Measurements from ENCODE around the gene ACTA2. TPM values are rescaled to one million over a fixed set of nuclear protein-coding genes. Genes with fewer than 3 reads are reported as not detected.

ACTA2 gene
- total RNA-seq, 1 experiment from 2014 or later = 1.3 TPM

DNA sequence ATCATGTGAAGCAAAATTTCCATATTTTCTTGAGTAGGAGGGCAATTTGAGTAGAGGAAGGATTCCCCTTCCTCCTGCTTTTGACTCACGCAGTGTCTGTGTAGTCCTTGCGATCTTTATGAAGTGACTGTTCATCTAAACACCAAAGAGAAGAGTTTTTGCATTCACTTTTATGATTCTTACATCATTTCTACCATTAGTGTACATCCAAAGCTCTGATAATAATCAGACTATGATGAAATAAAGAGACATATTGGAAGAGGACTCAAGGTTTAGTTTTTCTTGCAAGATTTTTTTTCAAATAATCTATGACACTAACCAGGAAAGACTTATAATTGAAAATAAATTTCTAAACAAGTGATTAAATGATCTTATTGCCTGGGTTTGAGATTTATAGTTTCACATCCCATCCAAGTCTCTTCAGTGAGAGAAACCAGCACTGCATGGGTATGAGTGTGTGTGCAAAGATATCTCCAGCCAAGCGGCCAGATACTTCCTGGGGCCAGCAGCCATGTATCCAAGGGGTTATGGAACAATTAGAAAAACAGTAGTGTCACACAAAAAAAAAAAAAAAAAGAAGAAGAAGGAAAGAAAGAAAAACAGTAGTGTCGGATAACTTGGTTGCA, 2.0 kb upstream of the ACTA2 start:
- H3K4me2 ChIP-seq (ENCODE audit: low read depth, low read length, poor library complexity, severe bottlenecking) = no peak overlapping the region
- no peak overlapping the region for H3K4me3 ChIP-seq (ENCODE audit: low read length)
- no peaks in the 10 kb centered on the region for H3K9me2 ChIP-seq (replicated peaks; ENCODE audit: insufficient read depth, low read length)
- H3K9ac ChIP-seq (ENCODE audit: low read length) = no peak overlapping the region
- no peak overlapping the region for H3K27ac ChIP-seq (ENCODE audit: low read length)
- no peaks in the 10 kb centered on the region for H3K4me1 ChIP-seq (ENCODE audit: low read length)
- H4K20me1 ChIP-seq (ENCODE audit: insufficient read depth, low read depth, low read length) = no peaks in the 10 kb centered on the region
- H3K36me3 ChIP-seq (ENCODE audit: insufficient read depth, low read length) = no peaks in the 10 kb centered on the region
- no peaks in the 10 kb centered on the region for H3K9me3 ChIP-seq (ENCODE audit: low read length)
- H3K79me2 ChIP-seq (ENCODE audit: low read length) = no peaks in the 10 kb centered on the region
- DNase-seq = no peak
- no peak overlapping the region for H2AFZ ChIP-seq (ENCODE audit: low read length)
- no peaks in the 10 kb centered on the region for H3K27me3 ChIP-seq (ENCODE audit: low read length)

DNA sequence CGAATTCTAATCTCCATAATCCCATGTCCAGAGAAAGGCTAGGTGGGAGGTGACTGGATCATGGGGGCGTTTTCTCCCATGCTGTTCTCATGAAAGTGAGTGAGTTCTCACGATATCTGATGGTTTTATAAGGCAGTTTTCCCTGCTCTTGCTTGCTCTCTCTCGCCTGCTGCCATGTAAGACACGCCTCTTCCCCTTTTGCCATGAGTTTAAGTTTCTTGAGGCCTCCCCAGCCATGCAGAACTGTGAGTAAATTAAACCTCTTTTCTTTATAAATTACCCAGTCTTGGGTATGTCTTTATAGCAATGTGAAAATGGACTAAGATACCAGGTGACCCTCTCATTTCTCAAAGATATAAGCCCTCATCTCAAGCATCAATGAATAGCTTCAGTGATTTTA, 1.1 kb upstream of the ACTA2 start:
- Histone ChIP-seq H3K9ac (ENCODE audit: low read length) (no peak overlapping the region), H4K20me1 (ENCODE audit: insufficient read depth, low read depth, low read length) (no peaks in the 10 kb centered on the region), H2AFZ (ENCODE audit: low read length) (no peak overlapping the region), H3K27me3 (ENCODE audit: low read length) (no peaks in the 10 kb centered on the region), H3K79me2 (ENCODE audit: low read length) (no peaks in the 10 kb centered on the region), H3K4me1 (ENCODE audit: low read length) (no peaks in the 10 kb centered on the region), H3K4me2 (ENCODE audit: low read depth, low read length, poor library complexity, severe bottlenecking) (no peak overlapping the region), H3K9me2 (replicated peaks; ENCODE audit: insufficient read depth, low read length) (no peaks in the 10 kb centered on the region), H3K27ac (ENCODE audit: low read length) (no peak overlapping the region), H3K36me3 (ENCODE audit: insufficient read depth, low read length) (no peaks in the 10 kb centered on the region), H3K4me3 (ENCODE audit: low read length) (no peak overlapping the region), H3K9me3 (ENCODE audit: low read length) (no peaks in the 10 kb centered on the region)
- DNase-seq = no peak

DNA sequence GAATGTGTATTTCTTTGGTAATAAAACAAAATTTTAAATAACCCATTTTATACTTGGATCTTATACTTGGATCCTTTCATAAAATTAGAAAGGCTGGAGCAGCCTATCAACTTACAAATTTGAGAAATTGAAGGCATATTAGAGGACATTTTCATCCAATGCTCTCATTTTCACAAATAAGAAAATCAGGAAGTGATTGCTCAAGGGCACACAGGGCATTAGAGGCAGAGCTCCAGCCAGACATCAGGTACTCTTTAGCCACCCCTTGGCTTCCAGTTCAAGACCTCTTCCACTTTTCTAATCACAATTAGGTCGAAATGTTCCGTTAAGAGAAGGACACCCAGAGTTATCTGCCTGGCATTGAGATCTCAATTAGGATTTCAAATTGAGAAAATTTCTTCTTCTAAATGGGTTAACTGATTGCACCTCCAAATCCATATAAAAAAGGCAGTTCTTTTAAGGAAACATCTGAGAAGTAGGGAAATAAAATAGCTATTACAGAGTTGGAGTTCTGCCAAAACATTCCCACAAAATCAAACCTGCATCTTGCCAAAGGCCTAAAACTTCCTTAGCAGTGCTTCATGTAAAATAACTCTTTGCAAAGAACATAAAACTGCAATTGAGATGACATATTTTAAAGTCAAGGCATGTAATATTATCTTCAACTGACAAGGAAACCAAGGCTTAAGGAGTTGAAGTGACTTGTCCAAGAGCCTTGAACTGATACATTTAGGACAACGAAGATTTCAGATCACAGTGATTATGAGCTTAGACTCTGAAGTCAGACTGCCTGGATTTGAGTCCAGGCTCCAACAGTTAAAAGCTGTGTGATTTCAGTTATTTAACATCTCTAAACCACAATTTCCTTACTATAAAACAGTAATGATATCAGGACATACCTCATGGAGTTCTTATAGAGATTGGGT, 2.4 kb downstream of the ACTA2 start:
- peaks cover 2% of the 10 kb centered on the region for H3K4me1 ChIP-seq (ENCODE audit: low read length)
- H3K9me2 ChIP-seq (replicated peaks; ENCODE audit: insufficient read depth, low read length) = no peaks in the 10 kb centered on the region
- H3K36me3 ChIP-seq (ENCODE audit: insufficient read depth, low read length) = no peaks in the 10 kb centered on the region
- H3K9me3 ChIP-seq (ENCODE audit: low read length) = no peaks in the 10 kb centered on the region
- H3K9ac ChIP-seq (ENCODE audit: low read length) = no peak overlapping the region
- DNase-seq = no peak
- H2AFZ ChIP-seq (ENCODE audit: low read length) = no peak overlapping the region
- no peaks in the 10 kb centered on the region for H4K20me1 ChIP-seq (ENCODE audit: insufficient read depth, low read depth, low read length)
- H3K27me3 ChIP-seq (ENCODE audit: low read length) = no peaks in the 10 kb centered on the region
- H3K4me2 ChIP-seq (ENCODE audit: low read depth, low read length, poor library complexity, severe bottlenecking) = no peak overlapping the region
- no peak overlapping the region for H3K4me3 ChIP-seq (ENCODE audit: low read length)
- H3K27ac ChIP-seq (ENCODE audit: low read length) = no peak overlapping the region
- H3K79me2 ChIP-seq (ENCODE audit: low read length) = no peaks in the 10 kb centered on the region

DNA sequence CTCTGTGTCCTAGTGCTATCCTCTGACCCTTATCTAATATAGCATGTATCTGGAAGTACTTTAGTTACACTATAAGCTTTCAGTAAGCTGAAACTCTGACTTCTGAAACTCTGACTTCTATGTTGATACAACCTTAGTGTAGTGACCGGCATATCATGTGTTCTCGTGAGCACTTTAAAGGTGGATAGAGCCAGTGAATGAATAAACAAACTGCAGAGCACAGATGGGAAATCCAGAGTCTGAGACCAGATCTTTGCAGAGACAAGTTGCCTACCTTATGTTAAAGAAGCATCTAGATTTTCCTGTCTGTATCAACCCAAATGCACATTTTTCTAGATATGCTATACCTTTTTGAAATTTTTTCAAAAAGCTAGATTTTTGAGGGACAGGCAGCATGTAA, 3.5 kb downstream of the ACTA2 start:
- no peak overlapping the region for H3K4me2 ChIP-seq (ENCODE audit: low read depth, low read length, poor library complexity, severe bottlenecking)
- H3K27ac ChIP-seq (ENCODE audit: low read length) = no peak overlapping the region
- no peaks in the 10 kb centered on the region for H4K20me1 ChIP-seq (ENCODE audit: insufficient read depth, low read depth, low read length)
- H3K9me2 ChIP-seq (replicated peaks; ENCODE audit: insufficient read depth, low read length) = no peaks in the 10 kb centered on the region
- H3K9ac ChIP-seq (ENCODE audit: low read length) = no peak overlapping the region
- no peaks in the 10 kb centered on the region for H3K79me2 ChIP-seq (ENCODE audit: low read length)
- no peak for DNase-seq
- H2AFZ ChIP-seq (ENCODE audit: low read length) = no peak overlapping the region
- H3K36me3 ChIP-seq (ENCODE audit: insufficient read depth, low read length) = no peaks in the 10 kb centered on the region
- H3K9me3 ChIP-seq (ENCODE audit: low read length) = no peaks in the 10 kb centered on the region
- no peaks in the 10 kb centered on the region for H3K27me3 ChIP-seq (ENCODE audit: low read length)
- peaks cover 13% of the 10 kb centered on the region for H3K4me1 ChIP-seq (ENCODE audit: low read length)
- H3K4me3 ChIP-seq (ENCODE audit: low read length) = no peak overlapping the region

DNA sequence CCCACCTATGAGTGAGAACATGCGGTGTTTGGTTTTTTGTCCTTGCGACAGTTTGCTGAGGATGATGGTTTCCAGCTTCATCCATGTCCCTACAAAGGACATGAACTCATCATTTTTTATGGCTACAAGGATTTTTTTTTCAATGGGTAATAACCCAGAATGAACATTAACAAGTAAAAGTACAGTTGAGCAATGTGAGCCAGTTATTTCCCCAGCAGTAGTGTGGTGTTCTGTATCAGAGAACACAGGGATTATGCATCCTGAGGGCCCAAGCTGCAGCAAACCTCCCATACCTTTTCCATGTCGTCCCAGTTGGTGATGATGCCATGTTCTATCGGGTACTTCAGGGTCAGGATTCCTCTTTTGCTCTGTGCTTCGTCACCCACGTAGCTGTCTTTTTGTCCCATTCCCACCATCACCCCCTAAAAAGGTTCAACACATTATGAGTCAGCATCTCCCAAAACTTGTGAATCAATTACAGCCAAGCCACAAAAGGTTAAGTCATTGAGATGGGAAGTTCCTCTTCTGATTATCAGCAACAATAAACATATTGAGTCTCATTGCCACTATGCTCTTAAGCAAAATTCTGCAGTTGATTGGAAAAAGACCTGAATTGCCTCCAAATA, 5.5 kb downstream of the ACTA2 start:
- Histone ChIP-seq H3K9me3 (ENCODE audit: low read length) (no peaks in the 10 kb centered on the region), H3K9ac (ENCODE audit: low read length) (no peak overlapping the region), H3K4me1 (ENCODE audit: low read length) (peaks cover 19% of the 10 kb centered on the region)

DNA sequence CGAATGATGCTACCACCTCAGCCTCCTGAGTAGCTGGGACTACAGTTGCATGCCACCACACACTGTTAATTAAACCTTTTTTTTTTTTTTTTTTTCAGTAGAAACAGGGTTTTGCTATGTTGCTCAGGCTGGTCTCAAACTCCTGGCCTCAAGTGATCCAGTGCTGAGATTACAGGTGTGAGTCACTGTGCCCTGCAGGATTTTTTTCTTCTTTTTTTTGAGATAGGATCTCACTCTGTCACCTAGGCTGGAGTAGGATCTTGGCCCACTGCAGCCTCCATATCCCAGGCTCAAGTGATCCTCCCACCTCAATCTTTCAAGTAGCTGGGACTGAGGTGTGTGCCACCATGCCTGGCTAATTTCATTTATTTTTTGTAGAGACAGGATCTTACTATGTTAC, 6.4 kb downstream of the ACTA2 start:
- Histone ChIP-seq H3K4me2 (ENCODE audit: low read depth, low read length, poor library complexity, severe bottlenecking) (no peak overlapping the region), H3K27ac (ENCODE audit: low read length) (no peak overlapping the region), H2AFZ (ENCODE audit: low read length) (no peak overlapping the region), H3K9me3 (ENCODE audit: low read length) (no peaks in the 10 kb centered on the region), H3K79me2 (ENCODE audit: low read length) (no peaks in the 10 kb centered on the region), H4K20me1 (ENCODE audit: insufficient read depth, low read depth, low read length) (no peaks in the 10 kb centered on the region), H3K9me2 (replicated peaks; ENCODE audit: insufficient read depth, low read length) (no peaks in the 10 kb centered on the region), H3K27me3 (ENCODE audit: low read length) (no peaks in the 10 kb centered on the region), H3K4me1 (ENCODE audit: low read length) (peaks cover 19% of the 10 kb centered on the region), H3K36me3 (ENCODE audit: insufficient read depth, low read length) (no peaks in the 10 kb centered on the region), H3K9ac (ENCODE audit: low read length) (no peak overlapping the region), H3K4me3 (ENCODE audit: low read length) (no peak overlapping the region)
- no peak for DNase-seq

More for the DNA sequence above, 5.5 kb downstream of the ACTA2 start:
- no peak overlapping the region for H3K27ac ChIP-seq (ENCODE audit: low read length)
- H3K4me3 ChIP-seq (ENCODE audit: low read length) = no peak overlapping the region
- no peak overlapping the region for H2AFZ ChIP-seq (ENCODE audit: low read length)
- no peaks in the 10 kb centered on the region for H3K79me2 ChIP-seq (ENCODE audit: low read length)
- H3K4me2 ChIP-seq (ENCODE audit: low read depth, low read length, poor library complexity, severe bottlenecking) = no peak overlapping the region
- H4K20me1 ChIP-seq (ENCODE audit: insufficient read depth, low read depth, low read length) = no peaks in the 10 kb centered on the region
- H3K27me3 ChIP-seq (ENCODE audit: low read length) = no peaks in the 10 kb centered on the region
- DNase-seq = no peak
- no peaks in the 10 kb centered on the region for H3K36me3 ChIP-seq (ENCODE audit: insufficient read depth, low read length)
- no peaks in the 10 kb centered on the region for H3K9me2 ChIP-seq (replicated peaks; ENCODE audit: insufficient read depth, low read length)

DNA sequence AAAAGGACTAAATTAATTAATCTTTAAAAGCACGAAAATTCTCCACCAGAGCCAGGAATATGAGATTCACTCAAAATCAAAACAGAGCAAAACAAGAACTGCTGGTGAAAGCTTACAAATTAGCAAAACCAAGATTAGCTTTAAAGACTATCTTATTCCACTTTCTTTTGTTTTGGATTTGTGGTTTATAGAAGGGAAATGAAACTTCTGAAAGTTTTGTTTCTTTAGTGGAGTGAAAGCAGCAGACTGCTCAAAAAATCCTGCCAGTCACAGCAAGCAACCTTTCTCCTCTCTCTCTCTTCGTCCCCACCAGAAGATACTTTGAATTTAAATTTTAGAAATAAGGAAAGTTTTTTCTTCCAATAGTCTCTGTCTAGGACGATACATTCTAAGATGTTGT, 7.8 kb downstream of the ACTA2 start:
- H3K27me3 ChIP-seq (ENCODE audit: low read length) = no peaks in the 10 kb centered on the region
- peak overlapping the region; percentile 33; the same call in 1 of the 2 replicates for H3K9ac ChIP-seq (ENCODE audit: low read length)
- peak overlapping the region; percentile 53 for H3K4me2 ChIP-seq (ENCODE audit: low read depth, low read length, poor library complexity, severe bottlenecking)
- H3K27ac ChIP-seq (ENCODE audit: low read length) = peak overlapping the region; percentile 72
- DNase-seq = no peak
- H3K4me3 ChIP-seq (ENCODE audit: low read length) = peak overlapping the region; percentile 30; the same call in 1 of the 2 replicates
- no peaks in the 10 kb centered on the region for H3K36me3 ChIP-seq (ENCODE audit: insufficient read depth, low read length)
- no peaks in the 10 kb centered on the region for H3K79me2 ChIP-seq (ENCODE audit: low read length)
- no peaks in the 10 kb centered on the region for H4K20me1 ChIP-seq (ENCODE audit: insufficient read depth, low read depth, low read length)
- H3K9me2 ChIP-seq (replicated peaks; ENCODE audit: insufficient read depth, low read length) = no peaks in the 10 kb centered on the region
- peaks cover 19% of the 10 kb centered on the region for H3K4me1 ChIP-seq (ENCODE audit: low read length)
- no peaks in the 10 kb centered on the region for H3K9me3 ChIP-seq (ENCODE audit: low read length)
- no peak overlapping the region for H2AFZ ChIP-seq (ENCODE audit: low read length)

DNA sequence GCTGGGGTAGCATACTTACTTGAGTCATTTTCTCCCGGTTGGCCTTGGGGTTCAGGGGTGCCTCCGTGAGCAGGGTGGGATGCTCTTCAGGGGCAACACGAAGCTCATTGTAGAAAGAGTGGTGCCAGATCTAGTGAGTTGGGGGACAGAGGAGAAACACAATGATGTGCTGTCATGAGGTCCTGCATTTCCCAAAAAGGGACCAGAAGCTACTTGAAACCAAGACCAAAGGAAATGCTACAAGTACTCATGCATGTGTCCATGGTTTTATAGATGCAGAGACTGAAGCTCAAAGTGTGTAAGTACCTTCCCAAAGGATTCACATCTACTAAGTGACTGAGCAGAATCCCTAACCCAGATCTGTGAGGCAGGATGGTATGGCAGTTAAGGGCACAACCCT, 8.8 kb downstream of the ACTA2 start:
- H2AFZ ChIP-seq (ENCODE audit: low read length) = no peak overlapping the region
- H3K9ac ChIP-seq (ENCODE audit: low read length) = no peak overlapping the region
- no peak for DNase-seq
- H3K4me1 ChIP-seq (ENCODE audit: low read length) = peaks cover 19% of the 10 kb centered on the region
- no peaks in the 10 kb centered on the region for H3K9me2 ChIP-seq (replicated peaks; ENCODE audit: insufficient read depth, low read length)
- H3K9me3 ChIP-seq (ENCODE audit: low read length) = no peaks in the 10 kb centered on the region
- H3K36me3 ChIP-seq (ENCODE audit: insufficient read depth, low read length) = no peaks in the 10 kb centered on the region
- no peaks in the 10 kb centered on the region for H3K27me3 ChIP-seq (ENCODE audit: low read length)
- H3K27ac ChIP-seq (ENCODE audit: low read length) = peak overlapping the region; percentile 72; the same call in 1 of the 2 replicates
- H3K4me2 ChIP-seq (ENCODE audit: low read depth, low read length, poor library complexity, severe bottlenecking) = peak overlapping the region; percentile 53
- no peaks in the 10 kb centered on the region for H3K79me2 ChIP-seq (ENCODE audit: low read length)
- no peak overlapping the region for H3K4me3 ChIP-seq (ENCODE audit: low read length)
- H4K20me1 ChIP-seq (ENCODE audit: insufficient read depth, low read depth, low read length) = no peaks in the 10 kb centered on the region
